Endothelial cell of umbilical vein (primary cell): ENCODE results near the gene XIRP1. TPM values are rescaled to one million over a fixed set of nuclear protein-coding genes. Genes with fewer than 3 reads are reported as not detected.

Experiments used
- BruUV-seq: library from RNA; stranded (reverse); fragments of 400-500 nt; replicated peaks from 2 replicates; lab custom pipeline; 2021; lab: Mats Ljungman, UMichigan
- CTCF ChIA-PET: fragments of 300-600, 350-600 bp; sonication (Branson Sonifier 250); formaldehyde crosslinking; loops from one replicate; lab custom pipeline; 2021; ENCODE audit warnings: antibody characterized with exemption, inconsistent platforms; lab: Charles Lee
- POLR2A ChIA-PET: fragments of 300-600, 350-600 bp; sonication (Branson Sonifier 250); formaldehyde crosslinking; loops from one replicate; lab custom pipeline; 2021; ENCODE audit warnings: antibody characterized with exemption, inconsistent platforms; lab: Charles Lee
- DNase-seq: peaks from one replicate; pipeline ENCODE4 v3.0.0-alpha.2; 2011; ENCODE audit warnings: low read depth, low spot score
- FAIRE-seq: peaks from 2 replicates; lab custom pipeline; 2011; peaks lifted over from hg19 to GRCh38; lab: Jason Lieb, UNC
- H2AFZ ChIP-seq: 2 replicates; pipeline ENCODE4 v1.6.0; 2012; ENCODE audit warnings: low read depth, low read length, control low read depth, inconsistent platforms
- H3K27ac ChIP-seq: 2 replicates; pipeline ENCODE4 v1.5.1; 2011; ENCODE audit warnings: low read depth, mild to moderate bottlenecking, control low read depth, low read length, moderate library complexity; ENCODE audit not compliant: insufficient read depth
- H3K27me3 ChIP-seq, 2 experiments: 2 replicates each; pipeline versions ENCODE4 v1.6.0 to v1.6.1; 2011; ENCODE audit warnings: low read length in 2 of 2, mixed read lengths in 1 of 2; ENCODE audit not compliant: control insufficient read depth in 2 of 2, insufficient read depth in 2 of 2
- H3K36me3 ChIP-seq, 2 experiments: 2 replicates in 1 of 2; 3 replicates in 1 of 2; pipeline ENCODE4 v1.5.1; 2011; ENCODE audit warnings: low read length in 2 of 2, mild to moderate bottlenecking in 1 of 2, moderate library complexity in 1 of 2; ENCODE audit not compliant: control insufficient read depth in 2 of 2, insufficient read depth in 2 of 2; ENCODE audit errors: extremely low read depth in 1 of 2
- H3K4me1 ChIP-seq: 3 replicates; pipeline ENCODE4 v1.5.1; 2011; ENCODE audit warnings: mild to moderate bottlenecking, low read length; ENCODE audit not compliant: control insufficient read depth, insufficient read depth; ENCODE audit errors: extremely low read depth
- H3K4me2 ChIP-seq: 2 replicates; pipeline ENCODE4 v1.6.1; 2011; ENCODE audit warnings: low read length, control low read depth, mixed read lengths; ENCODE audit not compliant: insufficient read depth
- H3K4me3 ChIP-seq, 3 experiments: fragments of 200-600 bp in 1 of 3; sonication (generic), shearing (Covaris generic) in 1 of 3; replicated peaks in 1 of 3; 2 replicates each; pipeline ENCODE4 v1.5.1; 2011 to 2016; ENCODE audit warnings: control low read depth in 3 of 3, low read length in 3 of 3, mild to moderate bottlenecking in 2 of 3, inconsistent platforms in 1 of 3, low read depth in 1 of 3, moderate library complexity in 1 of 3; ENCODE audit not compliant: insufficient read depth in 1 of 3
- H3K79me2 ChIP-seq: 2 replicates; pipeline ENCODE4 v1.6.0; 2012; ENCODE audit warnings: low read length, inconsistent platforms; ENCODE audit not compliant: control insufficient read depth, insufficient read depth
- H3K9ac ChIP-seq: replicated peaks from 2 replicates; pipeline ENCODE3; 2011; ENCODE audit warnings: low read length, control low read depth; ENCODE audit not compliant: insufficient read depth; ENCODE audit errors: extremely low read depth
- H3K9me1 ChIP-seq: replicated peaks from 3 replicates; pipeline ENCODE4 v1.6.0; 2011; ENCODE audit warnings: mild to moderate bottlenecking, low read length; ENCODE audit not compliant: control insufficient read depth, insufficient read depth; ENCODE audit errors: extremely low read depth
- H3K9me3 ChIP-seq: replicated peaks from 2 replicates; pipeline ENCODE4 v1.5.1; 2012; ENCODE audit warnings: low read length, inconsistent platforms; ENCODE audit not compliant: control insufficient read depth, insufficient read depth
- H4K20me1 ChIP-seq: replicated peaks from 2 replicates; pipeline ENCODE3; 2011; ENCODE audit warnings: mild to moderate bottlenecking, low read length; ENCODE audit not compliant: control insufficient read depth, insufficient read depth; ENCODE audit errors: extremely low read depth
- EZH2 ChIP-seq: IDR thresholded peaks from 2 replicates; pipeline ENCODE4 v1.6.1; 2012; ENCODE audit warnings: borderline replicate concordance, low read depth, mild to moderate bottlenecking, moderate library complexity, low read length, inconsistent platforms; ENCODE audit not compliant: severe bottlenecking
- FOS ChIP-seq: IDR thresholded peaks from 2 replicates; pipeline ENCODE4 v1.6.1; 2011; ENCODE audit warnings: mild to moderate bottlenecking, low read length, moderate library complexity, borderline replicate concordance; ENCODE audit not compliant: insufficient read depth
- GATA2 ChIP-seq: IDR thresholded peaks from 2 replicates; pipeline ENCODE4 v1.7.0; 2011; ENCODE audit warnings: low read depth, mild to moderate bottlenecking, moderate library complexity, mixed read lengths, low read length; ENCODE audit not compliant: insufficient read length, insufficient read depth
- MYC ChIP-seq: IDR thresholded peaks from one replicate; pipeline ENCODE4 v1.6.1; 2011; ENCODE audit warnings: mild to moderate bottlenecking, low read depth, low read length
- POLR2A ChIP-seq: IDR thresholded peaks from 2 replicates; pipeline ENCODE4 v1.6.1; 2012; ENCODE audit warnings: low read depth, mild to moderate bottlenecking, control low read depth, low read length
- POLR2AphosphoS5 ChIP-seq: IDR thresholded peaks from 2 replicates; pipeline ENCODE4 v1.6.1; 2012; ENCODE audit warnings: low read depth, mild to moderate bottlenecking, control low read depth, low read length, moderate library complexity; ENCODE audit not compliant: insufficient read depth
- dilution Hi-C: fragments of 300-500 bp; cut with MboI; formaldehyde crosslinking; loops from one replicate; pipeline ENCODE4 v1.15.0; 2019; ENCODE audit warnings: low sequenced_read_pairs; ENCODE audit not compliant: extremely low pct_ligation_motif_present
- intact Hi-C: fragments of 100-400 bp; cut with micrococcal nuclease; formaldehyde crosslinking; loops from one replicate; pipeline ENCODE4 v1.10.0; 2022
- polyA plus RNA-seq, 4 experiments: library from polyadenylated mRNA; depleted of rRNA in 3 of 4; stranded (reverse) in 3 of 4; unstranded in 1 of 4; fragments of >200 nt; gene quantifications; 2 replicates each; pipeline versions ENCODE4 v1.2.1 to v1.2.3, GENCODE V29; 2011 to 2012; ENCODE audit warnings: missing spikeins in 1 of 4
- total RNA-seq: library from RNA; stranded (reverse); gene quantifications from 2 replicates; pipeline ENCODE4 v1.2.3, GENCODE V29; 2021
- TF ChIP-seq, protein P1 (sequence below): IDR thresholded peaks from 2 replicates; pipeline ENCODE4 v1.6.1; 2011; ENCODE audit not compliant: insufficient read depth, insufficient read length
- TF ChIP-seq, protein P2 (sequence below), 2 donors: IDR thresholded peaks; 1 replicate in 1 of 2; 2 replicates in 1 of 2; pipeline ENCODE4 v1.5.1; 2011; ENCODE audit warnings: low read length in 2 of 2, mild to moderate bottlenecking in 2 of 2, moderate library complexity in 2 of 2, control low read depth in 1 of 2, inconsistent platforms in 1 of 2, low read depth in 1 of 2; ENCODE audit not compliant: insufficient read depth in 1 of 2; ENCODE audit errors: extremely low read depth in 1 of 2

XIRP1 gene
- total and polyA plus RNA-seq, 2 donors (not counting 3 experiments of a cell fraction or from before 2014, with no cell fraction given), result not detected

DNA sequence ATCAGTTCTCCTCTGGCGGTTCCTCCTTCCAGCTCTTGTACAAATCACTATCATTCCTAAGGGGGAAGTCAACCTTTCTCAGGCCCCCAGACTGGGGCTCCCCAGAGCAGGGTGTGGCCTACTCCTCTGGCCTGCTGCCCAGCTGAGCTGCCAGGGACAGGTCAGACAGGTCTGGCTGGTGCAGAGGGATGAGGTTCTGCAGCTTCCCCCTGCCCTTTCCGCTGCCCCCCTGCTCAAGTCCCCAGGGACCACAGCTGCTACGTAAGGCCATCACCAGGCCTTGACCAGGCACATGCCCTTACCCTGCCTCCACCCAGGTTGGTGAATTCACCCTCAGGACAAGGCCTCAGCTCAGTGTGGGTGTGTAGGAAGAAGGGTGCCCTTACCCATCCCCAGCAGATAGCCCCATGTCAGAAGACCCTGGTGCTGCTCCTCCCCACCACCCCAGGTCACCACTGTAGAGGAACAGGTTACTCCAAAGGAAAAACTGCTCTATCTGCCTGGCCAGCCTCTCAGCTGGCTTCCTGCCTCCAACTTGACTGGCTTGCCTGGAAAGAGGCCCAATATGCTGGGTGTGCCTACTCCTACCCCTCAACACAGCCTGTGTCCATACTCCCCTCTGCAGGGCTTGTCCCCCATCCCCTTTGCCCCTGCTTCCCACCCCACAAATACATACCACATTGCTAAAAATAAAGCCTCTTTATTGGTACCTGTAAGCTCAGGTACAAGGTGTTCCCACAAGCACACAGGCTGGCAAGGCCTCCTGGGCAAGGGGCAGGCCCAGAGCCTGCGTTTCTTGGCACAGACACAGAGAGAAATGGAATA is 51.0 kb downstream of the XIRP1 start:
- ChIA-PET POLR2A (interaction anchor here (2.0 kb wide), 1 partner anchor 37 kb away, joined by 5 read pairs; no protein-coding TSS in a partner anchor), CTCF (interaction anchor here (0.6 to 1.4 kb wide), 6 partner anchors 25 to 147 kb away, joined by 3 to 4 read pairs (median 3); partner anchors contain the start of gene XIRP1)
- no peak overlapping the region for H3K9ac ChIP-seq
- H3K4me3 ChIP-seq, result no peak overlapping the region
- no peaks in the 10 kb centered on the region for H3K9me1 ChIP-seq
- dilution Hi-C loops, result no loop called here
- no peak overlapping the region for H2AFZ ChIP-seq
- H3K27ac ChIP-seq, result no peak overlapping the region
- FAIRE-seq, result no peak
- H3K79me2 ChIP-seq, result peaks cover 47% of the 10 kb centered on the region
- intact Hi-C loops, result loop anchor here (10.0 kb wide), 1 partner anchor 417 kb away; no protein-coding TSS in a partner anchor
- H3K9me3 ChIP-seq, result no peaks in the 10 kb centered on the region
- no peaks in the 10 kb centered on the region for H3K27me3 ChIP-seq
- H3K36me3 ChIP-seq, result peaks cover 4 to 34% of the 10 kb centered on the region in 2 experiments
- no TSS peak for BruUV-seq
- peak; percentile 34 for DNase-seq
- H4K20me1 ChIP-seq, result no peaks in the 10 kb centered on the region
- TF ChIP-seq, protein P1, sequence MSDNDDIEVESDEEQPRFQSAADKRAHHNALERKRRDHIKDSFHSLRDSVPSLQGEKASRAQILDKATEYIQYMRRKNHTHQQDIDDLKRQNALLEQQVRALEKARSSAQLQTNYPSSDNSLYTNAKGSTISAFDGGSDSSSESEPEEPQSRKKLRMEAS, result no peak
- TF ChIP-seq POLR2AphosphoS5 (no peak), GATA2 (no peak), POLR2A (peak; percentile 41), FOS (no peak), EZH2 (no peak), MYC (no peak)
- TF ChIP-seq, protein P2, sequence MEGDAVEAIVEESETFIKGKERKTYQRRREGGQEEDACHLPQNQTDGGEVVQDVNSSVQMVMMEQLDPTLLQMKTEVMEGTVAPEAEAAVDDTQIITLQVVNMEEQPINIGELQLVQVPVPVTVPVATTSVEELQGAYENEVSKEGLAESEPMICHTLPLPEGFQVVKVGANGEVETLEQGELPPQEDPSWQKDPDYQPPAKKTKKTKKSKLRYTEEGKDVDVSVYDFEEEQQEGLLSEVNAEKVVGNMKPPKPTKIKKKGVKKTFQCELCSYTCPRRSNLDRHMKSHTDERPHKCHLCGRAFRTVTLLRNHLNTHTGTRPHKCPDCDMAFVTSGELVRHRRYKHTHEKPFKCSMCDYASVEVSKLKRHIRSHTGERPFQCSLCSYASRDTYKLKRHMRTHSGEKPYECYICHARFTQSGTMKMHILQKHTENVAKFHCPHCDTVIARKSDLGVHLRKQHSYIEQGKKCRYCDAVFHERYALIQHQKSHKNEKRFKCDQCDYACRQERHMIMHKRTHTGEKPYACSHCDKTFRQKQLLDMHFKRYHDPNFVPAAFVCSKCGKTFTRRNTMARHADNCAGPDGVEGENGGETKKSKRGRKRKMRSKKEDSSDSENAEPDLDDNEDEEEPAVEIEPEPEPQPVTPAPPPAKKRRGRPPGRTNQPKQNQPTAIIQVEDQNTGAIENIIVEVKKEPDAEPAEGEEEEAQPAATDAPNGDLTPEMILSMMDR (IDR thresholded peaks at IDR 0.05; ENCODE audit: extremely low read depth in 1 of 2, insufficient read depth in 1 of 2, low read depth in 1 of 2, low read length in 2 of 2), result no peak
- no peak overlapping the region for H3K4me2 ChIP-seq
- H3K4me1 ChIP-seq, result peaks cover 16% of the 10 kb centered on the region
